Naive thymus-derived CD4-positive, alpha-beta T cell (primary cell): ENCODE results near the gene EYS. TPM values are rescaled to one million over a fixed set of nuclear protein-coding genes. Genes with fewer than 3 reads are reported as not detected.

ENCODE experiments used
- ATAC-seq: fragments of 150-1000 bp; cut with Tn5 transposase; 2 replicates; pipeline ENCODE4 v1.10.0; 2021; ENCODE audit warnings: mild to moderate bottlenecking, moderate library complexity
- CTCF ChIA-PET: fragments of 350-600 bp; sonication (Branson Sonifier 250); formaldehyde crosslinking; loops from one replicate; lab custom pipeline; 2021; ENCODE audit warnings: antibody characterized with exemption; lab: Charles Lee
- POLR2A ChIA-PET: fragments of 350-600 bp; sonication (Branson Sonifier 250); formaldehyde crosslinking; loops from one replicate; lab custom pipeline; 2021; ENCODE audit warnings: antibody characterized with exemption, inconsistent platforms; lab: Charles Lee
- DNase-seq, 9 donors: peaks; one replicate each; pipeline versions ENCODE4 v3.0.0 to v3.0.0-alpha.2; 2020 to 2022; ENCODE audit warnings: mixed read lengths in 1 of 9
- H3K27ac ChIP-seq: one replicate; pipeline ENCODE4 v1.7.0; 2013; ENCODE audit warnings: mild to moderate bottlenecking, low read depth, low read length, moderate library complexity
- H3K27me3 ChIP-seq, 2 donors: one replicate each; pipeline ENCODE4 v1.7.0; 2013; ENCODE audit warnings: low read length in 2 of 2, mild to moderate bottlenecking in 2 of 2, moderate library complexity in 2 of 2; ENCODE audit not compliant: control insufficient read depth in 2 of 2, insufficient read depth in 2 of 2
- H3K36me3 ChIP-seq, 3 experiments: 1 replicate in 2 of 3; 2 replicates in 1 of 3; pipeline ENCODE4 v1.7.0; 2013; ENCODE audit warnings: low read length in 3 of 3, mild to moderate bottlenecking in 3 of 3, moderate library complexity in 1 of 3; ENCODE audit not compliant: insufficient read depth in 3 of 3, control insufficient read depth in 2 of 3
- H3K4me1 ChIP-seq, 2 donors: one replicate each; pipeline ENCODE4 v1.7.0; 2013; ENCODE audit warnings: low read length in 2 of 2, mild to moderate bottlenecking in 2 of 2, moderate library complexity in 1 of 2; ENCODE audit not compliant: control insufficient read depth in 2 of 2, insufficient read depth in 2 of 2
- H3K4me3 ChIP-seq: 2 replicates; pipeline ENCODE4 v1.7.0; 2013; ENCODE audit warnings: mild to moderate bottlenecking, low read length
- H3K9me3 ChIP-seq, 3 experiments: 1 replicate in 2 of 3; 2 replicates in 1 of 3; pipeline ENCODE4 v1.7.0; 2013; ENCODE audit warnings: low read length in 3 of 3; ENCODE audit not compliant: control insufficient read depth in 2 of 3
- H3K27ac Mint-ChIP-seq, 9 donors: one replicate each; pipeline ENCODE4 v1.8.0; 2020 to 2022; ENCODE audit warnings: mixed read lengths in 9 of 9, mild to moderate bottlenecking in 8 of 9, moderate library complexity in 5 of 9, inconsistent platforms in 2 of 9
- H3K27me3 Mint-ChIP-seq, 5 donors: one replicate each; pipeline ENCODE4 v1.8.0; 2021 to 2022; ENCODE audit warnings: mixed read lengths in 5 of 5, mild to moderate bottlenecking in 1 of 5
- H3K36me3 Mint-ChIP-seq, 5 donors: one replicate each; pipeline ENCODE4 v1.8.0; 2020 to 2022; ENCODE audit warnings: mixed read lengths in 5 of 5, mild to moderate bottlenecking in 3 of 5, inconsistent platforms in 1 of 5
- H3K4me1 Mint-ChIP-seq, 7 donors: one replicate each; pipeline ENCODE4 v1.8.0; 2020 to 2022; ENCODE audit warnings: mixed read lengths in 7 of 7, mild to moderate bottlenecking in 3 of 7, inconsistent platforms in 1 of 7
- H3K4me3 Mint-ChIP-seq, 10 donors: one replicate each; pipeline ENCODE4 v1.8.0; 2020 to 2022; ENCODE audit warnings: mild to moderate bottlenecking in 10 of 10, mixed read lengths in 10 of 10, moderate library complexity in 6 of 10, inconsistent platforms in 2 of 10
- H3K9me3 Mint-ChIP-seq, 11 donors: one replicate each; pipeline ENCODE4 v1.8.0; 2020 to 2022; ENCODE audit warnings: mixed read lengths in 11 of 11, mild to moderate bottlenecking in 4 of 11, inconsistent platforms in 1 of 11, moderate library complexity in 1 of 11
- intact Hi-C, 2 donors: fragments of 100-400 bp; cut with micrococcal nuclease; formaldehyde crosslinking; loops; one replicate each; pipeline ENCODE4 v1.15.1; 2023
- polyA plus RNA-seq, 2 donors: library from polyadenylated mRNA; unstranded; fragments of 300-500 nt; fragmentation: Illumina TruSeq; gene quantifications; one replicate each; pipeline ENCODE4 v1.2.3, GENCODE V29; 2021
- total RNA-seq, 6 experiments: library from RNA in 5 of 6; stranded (reverse) in 5 of 6; gene quantifications; 1 replicate in 5 of 6; 2 replicates in 1 of 6; pipeline ENCODE4 v1.2.3 and lab custom pipeline; 2021 to 2026

Gene EYS
- total and polyA plus RNA-seq, 7 experiments from 2014 or later, result 0.07 to 0.21 (median 0.13) TPM; not detected in 4

GRCh38 chr6:63676412-63677114 lies 2030.5 kb downstream of the EYS start:
- intact Hi-C loops, result loop anchor here in 1 of 2 donors (2.0 to 5.0 kb wide), 3 partner anchors 14 to 79 kb away; no protein-coding TSS in a partner anchor
- H3K4me3 ChIP-seq, result no peak overlapping the region
- POLR2A ChIA-PET, result interaction anchor here (1.2 to 1.4 kb wide), 2 partner anchors 41 to 103 kb away, joined by 3 to 4 read pairs; partner anchors contain the start of gene PHF3
- DNase-seq (no peak), ATAC-seq (peak; percentile 8)
- H3K27me3 ChIP-seq, result no peaks in the 10 kb centered on the region
- Mint-ChIP-seq H3K4me3 (no peak overlapping the region), H3K4me1 (peaks cover 15 to 50% (median 33%) of the 10 kb centered on the region in 7 donors), H3K27ac (no peak overlapping the region), H3K9me3 (no peaks in the 10 kb centered on the region), H3K36me3 (peaks cover 12 to 24% (median 21%) of the 10 kb centered on the region in 5 donors), H3K27me3 (no peaks in the 10 kb centered on the region)
- H3K36me3 ChIP-seq, result no peaks in the 10 kb centered on the region
- no peak overlapping the region for H3K27ac ChIP-seq
- H3K9me3 ChIP-seq, result no peaks in the 10 kb centered on the region
- CTCF ChIA-PET, result no interaction called here
- peaks cover 5 to 40% of the 10 kb centered on the region in 2 donors for H3K4me1 ChIP-seq

GRCh38 chr6:63675138-63675537 lies 2031.9 kb downstream of the EYS start:
- CTCF ChIA-PET, result interaction anchor here (1.8 kb wide), 1 partner anchor 76 kb away, joined by 4 read pairs; no protein-coding TSS in a partner anchor
- intact Hi-C loops, result loop anchor here in 1 of 2 donors (5.0 kb wide), 1 partner anchor 78 kb away; no protein-coding TSS in a partner anchor
- no peaks in the 10 kb centered on the region for H3K9me3 ChIP-seq
- H3K36me3 ChIP-seq, result no peaks in the 10 kb centered on the region
- H3K27me3 Mint-ChIP-seq, result no peaks in the 10 kb centered on the region
- no peak for ATAC-seq
- H3K9me3 Mint-ChIP-seq, result no peaks in the 10 kb centered on the region
- POLR2A ChIA-PET, result no interaction called here
- no peak overlapping the region for H3K27ac ChIP-seq
- DNase-seq, result no peak
- H3K4me1 Mint-ChIP-seq, result peaks cover 5 to 50% (median 23%) of the 10 kb centered on the region in 7 donors
- no peaks in the 10 kb centered on the region for H3K27me3 ChIP-seq
- H3K4me1 ChIP-seq, result peaks cover 5 to 40% of the 10 kb centered on the region in 2 donors
- peaks cover 0 to 16% (median 11%) of the 10 kb centered on the region in 5 donors for H3K36me3 Mint-ChIP-seq
- no peak overlapping the region for H3K4me3 Mint-ChIP-seq
- H3K27ac Mint-ChIP-seq, result no peak overlapping the region
- no peak overlapping the region for H3K4me3 ChIP-seq

DNA sequence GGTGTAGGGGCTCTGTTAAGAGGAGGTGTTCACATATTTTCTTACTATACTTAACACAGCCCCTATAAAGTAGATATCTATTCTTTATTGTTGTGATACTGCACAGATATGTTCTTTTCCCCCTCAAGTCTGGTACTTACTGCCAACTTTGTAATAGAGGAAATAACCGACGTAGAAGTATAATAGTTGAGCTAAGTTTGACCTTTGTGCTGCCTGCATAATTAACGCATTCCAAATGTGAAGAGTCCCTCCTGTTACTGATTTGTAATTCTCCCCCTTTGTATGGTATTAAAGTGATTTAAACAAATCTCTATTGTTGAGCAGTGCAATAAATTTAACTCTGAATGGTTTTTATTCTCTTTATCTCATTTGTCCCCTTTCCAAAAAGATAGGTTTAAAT lies 2032.4 kb downstream of the EYS start:
- ATAC-seq (no peak), DNase-seq (no peak)
- Histone ChIP-seq H3K9me3 (no peaks in the 10 kb centered on the region), H3K4me3 (no peak overlapping the region), H3K27me3 (no peaks in the 10 kb centered on the region), H3K27ac (no peak overlapping the region), H3K4me1 (peaks cover 5 to 40% of the 10 kb centered on the region in 2 donors), H3K36me3 (no peaks in the 10 kb centered on the region)
- POLR2A ChIA-PET, result no interaction called here
- H3K4me1 Mint-ChIP-seq, result peaks cover 5 to 50% (median 22%) of the 10 kb centered on the region in 7 donors
- H3K9me3 Mint-ChIP-seq, result no peaks in the 10 kb centered on the region
- H3K4me3 Mint-ChIP-seq, result peak overlapping the region in 1 of 10 donors; percentile 11
- no peak overlapping the region for H3K27ac Mint-ChIP-seq
- no peaks in the 10 kb centered on the region for H3K27me3 Mint-ChIP-seq
- peaks cover 0 to 12% (median 9%) of the 10 kb centered on the region in 5 donors for H3K36me3 Mint-ChIP-seq
- CTCF ChIA-PET, result interaction anchor here (1.8 kb wide), 1 partner anchor 75 kb away, joined by 4 read pairs; no protein-coding TSS in a partner anchor
- intact Hi-C loops, result loop anchor here in 1 of 2 donors (1.0 to 5.0 kb wide), 3 partner anchors 8 to 77 kb away; no protein-coding TSS in a partner anchor

GRCh38 chr6:63673692-63674091 lies 2033.3 kb downstream of the EYS start:
- Histone ChIP-seq H3K36me3 (no peaks in the 10 kb centered on the region), H3K4me1 (peaks cover 5 to 40% of the 10 kb centered on the region in 2 donors), H3K27ac (no peak overlapping the region), H3K4me3 (no peak overlapping the region), H3K9me3 (no peaks in the 10 kb centered on the region), H3K27me3 (no peaks in the 10 kb centered on the region)
- ChIA-PET POLR2A (no interaction called here), CTCF (interaction anchor here (1.8 kb wide), 1 partner anchor 75 kb away, joined by 4 read pairs; no protein-coding TSS in a partner anchor)
- DNase-seq (no peak), ATAC-seq (no peak)
- Mint-ChIP-seq H3K27ac (peak overlapping the region in 1 of 9 donors; percentile 24), H3K4me1 (peaks cover 3 to 50% (median 23%) of the 10 kb centered on the region in 7 donors), H3K4me3 (peak overlapping the region in 2 of 10 donors; percentile 9 to 34), H3K27me3 (no peaks in the 10 kb centered on the region), H3K9me3 (no peaks in the 10 kb centered on the region), H3K36me3 (peaks cover 0 to 11% (median 8%) of the 10 kb centered on the region in 5 donors)
- intact Hi-C loops, result loop anchor here in 1 of 2 donors (1.0 kb wide), 2 partner anchors 7 to 9 kb away; no protein-coding TSS in a partner anchor

DNA sequence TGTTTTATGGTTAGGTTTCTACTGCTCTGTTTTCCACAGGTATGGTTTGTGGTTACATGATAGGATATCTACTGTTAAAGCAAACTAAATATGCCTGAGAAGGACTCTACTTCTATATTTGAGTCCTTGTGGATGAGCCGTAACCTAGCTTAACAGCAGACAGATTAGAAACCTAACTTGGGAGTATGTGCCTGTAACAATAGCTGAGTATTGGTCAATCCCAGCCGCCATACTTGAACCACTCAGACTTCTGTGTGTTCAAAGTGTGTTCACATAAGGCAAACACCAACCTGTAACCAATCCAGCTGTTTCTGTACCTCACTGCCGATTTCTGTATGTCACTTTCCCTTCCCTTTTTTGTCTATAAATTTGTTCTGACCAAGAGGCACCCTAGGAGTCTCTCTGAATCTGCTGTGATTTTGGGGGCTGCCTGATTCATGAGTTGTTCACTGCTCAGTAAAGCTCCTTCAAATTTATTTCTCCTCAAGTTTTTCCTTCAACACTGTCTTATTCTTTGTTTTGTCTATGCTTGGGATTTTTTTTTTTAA lies 2034.4 kb downstream of the EYS start:
- no peak overlapping the region for H3K4me3 ChIP-seq
- H3K27me3 ChIP-seq, result no peaks in the 10 kb centered on the region
- H3K4me1 ChIP-seq, result peaks cover 5 to 40% of the 10 kb centered on the region in 2 donors
- ChIA-PET CTCF (no interaction called here), POLR2A (interaction anchor here (0.6 kb wide), 1 partner anchor 8 kb away, joined by 4 read pairs; no protein-coding TSS in a partner anchor)
- DNase-seq (no peak), ATAC-seq (peak; percentile 18)
- intact Hi-C loops, result no loop called here
- H3K36me3 ChIP-seq, result no peaks in the 10 kb centered on the region
- Mint-ChIP-seq H3K9me3 (no peaks in the 10 kb centered on the region), H3K36me3 (peaks cover 0 to 13% (median 10%) of the 10 kb centered on the region in 5 donors), H3K27me3 (no peaks in the 10 kb centered on the region), H3K27ac (peak overlapping the region in 2 of 9 donors; percentile 23 to 47), H3K4me3 (peak overlapping the region in 1 of 10 donors; percentile 2), H3K4me1 (peaks cover 0 to 56% (median 26%) of the 10 kb centered on the region in 7 donors)
- no peaks in the 10 kb centered on the region for H3K9me3 ChIP-seq
- H3K27ac ChIP-seq, result no peak overlapping the region

DNA sequence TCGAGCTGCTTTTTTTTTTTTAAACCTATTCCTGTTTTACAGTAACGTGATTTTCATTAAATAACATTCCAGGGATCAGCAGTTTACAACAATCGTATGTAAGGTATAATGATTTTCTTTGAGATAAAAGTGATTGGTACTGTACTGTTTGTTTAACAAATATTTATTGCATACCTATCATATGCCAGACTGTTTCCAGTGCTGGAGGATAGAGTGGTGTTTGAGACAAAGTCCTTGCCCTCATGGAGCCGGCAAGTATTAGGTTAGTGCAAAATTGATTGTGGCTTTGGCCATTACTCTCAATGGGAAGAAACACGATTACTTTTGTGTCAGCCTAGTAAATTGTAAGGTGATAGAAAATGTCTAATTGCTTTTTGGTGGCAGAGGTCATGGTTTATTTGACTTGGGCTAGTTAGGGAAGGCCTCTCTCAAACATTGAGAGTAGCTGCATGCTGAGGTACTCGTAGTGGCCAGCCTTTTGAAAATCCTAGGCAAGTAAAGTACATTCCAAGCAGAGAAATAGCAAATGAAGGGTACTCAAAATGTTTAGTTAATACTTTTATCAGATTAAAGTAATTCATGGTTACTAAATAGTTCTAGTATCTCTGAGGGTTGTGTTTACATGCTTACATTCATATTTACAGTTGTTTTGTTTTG lies 2035.8 kb downstream of the EYS start:
- Mint-ChIP-seq H3K27me3 (no peaks in the 10 kb centered on the region), H3K4me1 (peaks cover 0 to 68% (median 30%) of the 10 kb centered on the region in 7 donors), H3K27ac (peak overlapping the region in 4 of 9 donors; percentile 25 to 48 (median 37)), H3K9me3 (no peaks in the 10 kb centered on the region), H3K4me3 (peak overlapping the region in 2 of 10 donors; percentile 14 to 15), H3K36me3 (peaks cover 0 to 16% (median 10%) of the 10 kb centered on the region in 5 donors)
- ATAC-seq (no peak), DNase-seq (no peak)
- Histone ChIP-seq H3K36me3 (no peaks in the 10 kb centered on the region), H3K9me3 (no peaks in the 10 kb centered on the region), H3K27ac (no peak overlapping the region), H3K4me3 (no peak overlapping the region), H3K4me1 (peaks cover 4 to 28% of the 10 kb centered on the region in 2 donors), H3K27me3 (no peaks in the 10 kb centered on the region)
- intact Hi-C loops, result no loop called here
- POLR2A ChIA-PET, result interaction anchor here (0.6 to 0.7 kb wide), 2 partner anchors 19 to 386 kb away, joined by 3 read pairs; no protein-coding TSS in a partner anchor
- CTCF ChIA-PET, result no interaction called here
